Middle frontal gyrus (tissue), 1 donor: ENCODE measurements around the gene PPFIBP2.

Experiments
- DNase-seq: peaks from one replicate; pipeline ENCODE4 v3.0.0-alpha.2; 2015; ENCODE audit warnings: low spot score; ENCODE audit errors: extremely low spot score

The PPFIBP2 gene

DNA sequence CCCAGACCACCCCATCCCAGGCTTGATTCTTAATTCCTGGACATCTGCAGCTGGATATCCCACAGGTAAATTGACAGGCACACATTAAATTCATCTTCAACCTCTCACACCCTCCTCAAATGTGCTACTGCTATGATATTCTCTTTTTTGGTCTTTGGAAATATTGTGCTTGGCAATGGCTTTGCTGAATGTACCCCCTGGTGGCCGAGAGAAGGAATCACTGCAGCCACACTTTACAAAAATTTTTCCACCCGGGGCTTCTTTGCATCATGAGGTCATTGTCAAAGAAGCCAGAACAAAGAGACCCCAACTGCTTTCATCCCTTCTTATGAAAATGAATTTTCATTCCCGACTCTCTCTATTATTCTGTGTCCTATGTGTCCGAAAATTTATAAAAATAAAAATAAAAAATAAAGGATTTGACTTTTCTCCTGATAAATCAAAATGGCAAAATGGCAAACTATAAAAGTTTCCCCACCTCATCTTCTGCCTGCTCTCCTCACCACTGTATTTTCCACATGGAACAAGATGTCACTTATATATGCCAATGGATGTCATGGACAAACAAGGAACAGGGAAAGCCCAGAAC, 174.5 kb downstream of the PPFIBP2 start:
- peak; percentile 28 for DNase-seq

DNA sequence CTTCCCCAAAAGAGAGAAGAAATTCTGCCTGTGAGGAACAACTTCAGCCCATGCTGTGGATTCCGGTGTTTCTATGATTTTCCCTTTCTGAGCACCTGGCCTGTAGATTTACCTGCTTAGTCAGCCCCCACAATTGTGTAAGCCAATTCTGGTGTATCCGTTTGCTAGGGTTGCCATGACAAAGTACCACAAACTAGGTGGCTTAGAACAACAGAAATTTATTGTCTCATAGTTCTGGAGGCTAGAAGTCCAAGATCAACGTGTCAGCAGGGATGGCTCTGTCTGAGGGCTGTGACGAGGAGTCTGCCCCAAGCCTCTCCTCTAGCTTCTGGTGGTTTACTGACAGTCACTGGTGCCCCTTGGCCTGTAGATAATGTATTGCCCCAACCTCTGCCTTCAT, 175.4 kb downstream of the PPFIBP2 start:
- DNase-seq: no peak

DNA sequence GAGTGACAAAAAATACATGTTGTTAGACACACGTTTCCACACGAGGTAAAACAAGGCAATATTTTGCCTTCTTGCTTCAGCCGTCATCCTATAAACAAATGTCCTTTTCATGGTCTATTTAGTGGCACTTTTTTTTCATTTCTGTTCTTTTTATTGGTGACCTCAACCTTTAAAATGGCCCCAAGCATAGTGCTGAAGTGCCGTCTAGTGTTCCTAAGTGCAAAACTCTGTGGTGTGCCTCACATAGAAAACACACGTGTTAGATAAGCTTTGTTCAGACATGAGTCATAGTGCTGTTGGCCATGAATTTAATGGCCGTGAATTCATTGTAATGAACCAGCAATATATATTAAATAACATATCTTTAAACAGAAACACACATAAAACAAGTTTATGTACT, 176.8 kb downstream of the PPFIBP2 start:
- DNase-seq: no peak

DNA sequence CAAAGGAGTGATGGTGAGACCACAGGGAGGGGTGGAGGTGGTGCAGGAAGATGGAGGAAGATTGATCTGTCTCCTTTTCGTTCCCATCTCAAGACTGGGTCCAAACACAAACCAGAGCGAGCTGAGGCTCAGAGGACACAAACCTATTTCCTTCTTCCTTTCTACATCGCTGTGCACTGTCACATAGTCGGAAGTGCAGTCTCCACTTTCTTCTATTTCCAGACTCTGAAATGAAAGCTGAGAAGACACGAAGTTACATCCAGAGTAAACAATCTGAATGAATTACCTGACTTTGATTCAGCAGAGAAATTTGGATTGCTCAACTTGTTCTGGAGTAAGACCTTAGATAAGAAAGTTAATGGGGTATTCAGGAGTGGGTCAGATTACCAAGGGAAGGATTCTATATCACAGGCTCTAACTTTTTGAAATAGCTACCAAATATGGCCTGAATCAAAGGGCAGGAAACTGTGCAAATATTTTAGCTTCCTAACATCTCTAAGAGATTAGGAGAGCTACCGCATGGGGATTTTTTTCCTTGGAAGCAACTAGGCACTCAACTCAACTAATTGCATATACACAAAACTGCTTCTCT, 178.1 kb downstream of the PPFIBP2 start:
- DNase-seq: no peak

DNA sequence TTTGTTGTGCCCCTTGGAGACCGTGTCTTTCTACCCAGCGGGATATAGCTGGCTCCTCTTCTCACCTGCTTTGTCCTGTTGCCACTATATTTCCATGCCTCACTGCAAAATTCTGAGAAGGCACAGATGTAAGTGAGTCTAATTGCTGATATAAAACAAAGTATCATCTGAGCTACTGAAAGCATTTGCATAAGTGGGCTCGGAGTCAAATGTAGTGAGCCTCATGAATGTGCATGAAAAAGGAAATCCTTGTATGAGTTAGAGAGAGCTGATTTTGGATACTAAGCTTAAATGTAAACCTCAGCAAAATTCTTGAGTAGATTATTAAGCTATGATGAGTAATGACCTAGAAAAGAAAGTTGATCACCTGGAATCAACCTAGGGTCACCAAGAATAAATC, 178.6 kb downstream of the PPFIBP2 start:
- no peak for DNase-seq

DNA sequence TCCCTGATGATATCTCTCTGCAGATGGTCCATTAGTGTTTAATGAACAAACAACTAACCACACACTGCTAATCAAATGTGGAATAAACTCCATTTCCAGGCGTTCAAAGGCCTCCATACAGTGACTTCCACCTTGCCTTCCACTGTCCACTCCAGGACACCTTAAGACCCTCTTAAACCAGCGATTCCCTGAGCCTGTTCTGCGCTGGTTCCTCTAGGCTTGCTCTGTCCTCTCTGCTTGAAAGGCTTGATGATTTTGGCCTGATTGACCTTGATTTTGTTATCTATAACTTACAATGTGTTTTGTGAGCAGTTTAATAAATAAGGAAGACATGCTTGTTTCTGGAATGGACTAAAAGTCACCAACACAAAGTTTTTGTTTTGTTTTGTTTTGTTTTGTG, 180.4 kb downstream of the PPFIBP2 start:
- DNase-seq: no peak

DNA sequence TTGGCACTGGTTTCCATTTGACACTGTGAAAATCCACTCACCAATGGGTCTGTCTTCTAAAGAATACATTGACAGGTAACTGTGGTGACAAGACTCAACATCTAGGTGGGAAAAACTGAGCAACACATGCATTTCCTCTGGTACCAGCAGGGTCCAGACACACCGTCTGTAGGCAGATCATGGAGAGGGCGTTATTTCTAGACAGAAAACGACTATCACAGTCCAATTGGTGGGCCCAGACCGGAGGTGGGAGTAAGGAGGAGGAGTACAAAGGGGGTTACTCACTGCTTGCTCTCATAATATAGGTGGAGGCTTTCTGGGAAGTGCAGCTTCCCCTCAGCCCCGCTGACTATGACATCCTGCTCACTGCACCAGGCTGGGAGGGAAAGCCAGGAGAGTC, 182.6 kb downstream of the PPFIBP2 start:
- no peak for DNase-seq
